HEK293 (cell line): ENCODE data around the gene LRRC75A.

ENCODE experiments used
- CTCF ChIA-PET: fragments of 350-600 bp; formaldehyde crosslinking; extraction: SDS; loops from one replicate; lab custom pipeline; 2021; ENCODE audit warnings: antibody characterized with exemption; lab: Yijun Ruan, JAX
- POLR2A ChIA-PET: fragments of 300-600 bp; formaldehyde crosslinking; extraction: SDS; loops from one replicate; lab custom pipeline; 2020; ENCODE audit warnings: antibody characterized with exemption, inconsistent platforms; lab: Yijun Ruan, JAX
- H3K27ac ChIP-seq: fragments of 200-500 bp; sonication (Bioruptor generic); 2 replicates; pipeline ENCODE4 v1.5.1; 2014; ENCODE audit warnings: low read depth, low read length, control low read depth, inconsistent platforms; ENCODE audit errors: extremely low read depth
- H3K36me3 ChIP-seq, 2 experiments: fragments of 200-500 bp in 1 of 2; sonication (Bioruptor generic) in 1 of 2; 1 replicate in 1 of 2; 2 replicates in 1 of 2; pipeline ENCODE4 v1.5.1; 2014 to 2017; ENCODE audit warnings: inconsistent platforms in 2 of 2, low read length in 2 of 2; ENCODE audit not compliant: control insufficient read depth in 2 of 2, insufficient read depth in 1 of 2
- H3K4me1 ChIP-seq: fragments of 200-500 bp; sonication (Bioruptor generic); 2 replicates; pipeline ENCODE4 v1.5.1; 2014; ENCODE audit warnings: mild to moderate bottlenecking, low read length, inconsistent platforms; ENCODE audit not compliant: control insufficient read depth, insufficient read depth
- H3K4me3 ChIP-seq: 2 replicates; pipeline ENCODE4 v1.5.1; 2011; ENCODE audit warnings: low read depth, mild to moderate bottlenecking, control low read depth, low read length, moderate library complexity
- H3K9me3 ChIP-seq: fragments of 200-500 bp; sonication (Bioruptor generic); 2 replicates; pipeline ENCODE4 v1.5.1; 2014; ENCODE audit warnings: low read depth, low read length, inconsistent platforms; ENCODE audit not compliant: control insufficient read depth, insufficient read depth
- AEBP2 ChIP-seq: fragments of 450-650 bp; formaldehyde crosslinking; IDR thresholded peaks from 2 replicates; pipeline ENCODE4 v1.5.1; 2016; ENCODE audit warnings: missing biosample characterization, missing genetic modification characterization, borderline replicate concordance
- GFI1B ChIP-seq: fragments of 450-650 bp; formaldehyde crosslinking; IDR thresholded peaks from 2 replicates; pipeline ENCODE4 v1.5.1; 2016; ENCODE audit warnings: missing biosample characterization, missing genetic modification characterization
- GLI2 ChIP-seq: fragments of 450-650 bp; formaldehyde crosslinking; IDR thresholded peaks from 2 replicates; pipeline ENCODE4; 2017; ENCODE audit warnings: missing biosample characterization, missing genetic modification characterization, low read depth, borderline replicate concordance
- HIC1 ChIP-seq: fragments of 450-650 bp; formaldehyde crosslinking; IDR thresholded peaks from 2 replicates; pipeline ENCODE4 v1.5.1; 2016; ENCODE audit warnings: missing biosample characterization, missing genetic modification characterization
- MEIS1 ChIP-seq: sonication (generic); formaldehyde crosslinking; IDR thresholded peaks from 2 replicates; pipeline ENCODE4 v1.8.1; 2022; ENCODE audit warnings: missing genetic modification reagents, mild to moderate bottlenecking, borderline replicate concordance
- SCRT1 ChIP-seq: fragments of 450-650 bp; formaldehyde crosslinking; IDR thresholded peaks from 2 replicates; pipeline ENCODE4 v1.5.1; 2016; ENCODE audit warnings: missing biosample characterization, missing genetic modification characterization, borderline replicate concordance
- SP3 ChIP-seq: fragments of 450-650 bp; formaldehyde crosslinking; IDR thresholded peaks from 2 replicates; pipeline ENCODE4 v1.5.1; 2016; ENCODE audit warnings: missing biosample characterization, missing genetic modification characterization
- ZBTB26 ChIP-seq: fragments of 450-650 bp; formaldehyde crosslinking; optimal IDR thresholded peaks from 2 replicates; pipeline ENCODE3; 2016; ENCODE audit warnings: missing biosample characterization, mild to moderate bottlenecking, missing genetic modification characterization
- ZBTB48 ChIP-seq: fragments of 450-650 bp; formaldehyde crosslinking; IDR thresholded peaks from 2 replicates; pipeline ENCODE4 v1.5.1; 2016; ENCODE audit warnings: missing biosample characterization, missing genetic modification characterization
- ZFP41 ChIP-seq: fragments of 450-650 bp; formaldehyde crosslinking; IDR thresholded peaks from 2 replicates; pipeline ENCODE4 v1.5.1; 2016; ENCODE audit warnings: missing biosample characterization, missing genetic modification characterization, borderline replicate concordance
- ZFP69B ChIP-seq: fragments of 450-650 bp; formaldehyde crosslinking; IDR thresholded peaks from 2 replicates; pipeline ENCODE4 v1.5.1; 2016; ENCODE audit warnings: missing biosample characterization, missing genetic modification characterization
- ZNF10 ChIP-seq: fragments of 450-650 bp; formaldehyde crosslinking; IDR thresholded peaks from 2 replicates; pipeline ENCODE4 v1.5.1; 2017; ENCODE audit warnings: missing biosample characterization, missing genetic modification characterization
- ZNF140 ChIP-seq: fragments of 450-650 bp; formaldehyde crosslinking; IDR thresholded peaks from 2 replicates; pipeline ENCODE4 v1.5.1; 2016; ENCODE audit warnings: missing biosample characterization, missing genetic modification characterization
- ZNF19 ChIP-seq: fragments of 450-650 bp; formaldehyde crosslinking; IDR thresholded peaks from 2 replicates; pipeline ENCODE4; 2016; ENCODE audit warnings: missing biosample characterization, missing genetic modification characterization, low read depth
- ZNF23 ChIP-seq: fragments of 450-650 bp; formaldehyde crosslinking; IDR thresholded peaks from 2 replicates; pipeline ENCODE4 v1.5.1; 2016; ENCODE audit warnings: missing biosample characterization, missing genetic modification characterization, borderline replicate concordance
- ZNF248 ChIP-seq: fragments of 450-650 bp; formaldehyde crosslinking; IDR thresholded peaks from 2 replicates; pipeline ENCODE4 v1.5.1; 2017; ENCODE audit warnings: missing biosample characterization, missing genetic modification characterization
- ZNF26 ChIP-seq: fragments of 450-650 bp; formaldehyde crosslinking; IDR thresholded peaks from 2 replicates; pipeline ENCODE4 v1.5.1; 2016; ENCODE audit warnings: missing biosample characterization, missing genetic modification characterization
- ZNF391 ChIP-seq: fragments of 450-650 bp; formaldehyde crosslinking; IDR thresholded peaks from 2 replicates; pipeline ENCODE4 v1.5.1; 2016; ENCODE audit warnings: low read depth, missing biosample characterization, missing genetic modification characterization, borderline replicate concordance
- ZNF548 ChIP-seq: fragments of 450-650 bp; formaldehyde crosslinking; IDR thresholded peaks from 2 replicates; pipeline ENCODE4 v1.5.1; 2016; ENCODE audit warnings: missing biosample characterization, missing genetic modification characterization
- ZNF585B ChIP-seq: fragments of 450-650 bp; formaldehyde crosslinking; IDR thresholded peaks from 2 replicates; pipeline ENCODE4 v1.5.1; 2016; ENCODE audit warnings: missing biosample characterization, missing genetic modification characterization
- ZNF600 ChIP-seq: fragments of 450-650 bp; formaldehyde crosslinking; IDR thresholded peaks from 2 replicates; pipeline ENCODE4 v1.5.1; 2016; ENCODE audit warnings: missing biosample characterization, missing genetic modification characterization
- ZNF776 ChIP-seq: fragments of 450-650 bp; formaldehyde crosslinking; IDR thresholded peaks from 2 replicates; pipeline ENCODE4 v1.5.0; 2017; ENCODE audit warnings: missing biosample characterization, missing genetic modification characterization, borderline replicate concordance
- ZSCAN23 ChIP-seq: fragments of 450-650 bp; formaldehyde crosslinking; IDR thresholded peaks from 2 replicates; pipeline ENCODE4 v1.5.1; 2016; ENCODE audit warnings: missing biosample characterization, missing genetic modification characterization
- ZSCAN30 ChIP-seq: fragments of 450-650 bp; IDR thresholded peaks from 2 replicates; pipeline ENCODE4 v1.5.1; 2018; ENCODE audit warnings: missing biosample characterization, mild to moderate bottlenecking, missing genetic modification characterization, moderate library complexity

Gene LRRC75A

GRCh38 chr17:16462070-16462864 is 29.7 kb downstream of the LRRC75A start:
- H3K9me3 ChIP-seq: no peaks in the 10 kb centered on the region
- peak; percentile 31; the same call in 1 of the 2 replicates for TF ChIP-seq ZNF600 (tag by site-specific recombination)
- TF ChIP-seq ZSCAN23 (tag by site-specific recombination): no peak
- H3K36me3 ChIP-seq: peaks cover 0 to 3% of the 10 kb centered on the region in 2 experiments; a peak in 2 of 3 replicates
- H3K4me3 ChIP-seq: no peak overlapping the region
- H3K4me1 ChIP-seq: no peaks in the 10 kb centered on the region
- POLR2A ChIA-PET: interaction anchor here (1.1 kb wide), 1 partner anchor 24 kb away, joined by 3 read pairs; no protein-coding TSS in a partner anchor
- no peak overlapping the region for H3K27ac ChIP-seq
- CTCF ChIA-PET: interaction anchor here (0.6 to 8.8 kb wide), 5 partner anchors 9 to 526 kb away, joined by 3 to 60 read pairs (median 3); no protein-coding TSS in a partner anchor

GRCh38 chr17:16461606-16461866 is 30.5 kb downstream of the LRRC75A start:
- CTCF ChIA-PET: interaction anchor here (0.8 to 8.8 kb wide), 3 partner anchors 9 to 97 kb away, joined by 3 to 60 read pairs (median 3); no protein-coding TSS in a partner anchor
- no peak for TF ChIP-seq HIC1 (tag by site-specific recombination)
- no peak for TF ChIP-seq AEBP2 (tag by site-specific recombination)
- no peak for TF ChIP-seq ZNF548
- TF ChIP-seq ZNF248 (tag by site-specific recombination): no peak
- no peak for TF ChIP-seq ZNF23
- TF ChIP-seq ZNF776: no peak
- no peak for TF ChIP-seq GFI1B
- TF ChIP-seq ZNF585B (tag by site-specific recombination): no peak
- TF ChIP-seq GLI2 (tag by site-specific recombination): no peak
- no peak for TF ChIP-seq ZNF391 (tag by site-specific recombination)
- no peak for TF ChIP-seq ZNF10
- TF ChIP-seq, all 188 proteins: peak for 0
- H3K4me1 ChIP-seq: no peaks in the 10 kb centered on the region
- no peaks in the 10 kb centered on the region for H3K9me3 ChIP-seq
- no peak overlapping the region for H3K4me3 ChIP-seq
- POLR2A ChIA-PET: no interaction called here
- no peak overlapping the region for H3K27ac ChIP-seq
- H3K36me3 ChIP-seq: peaks cover 0 to 4% of the 10 kb centered on the region in 2 experiments; a peak in 2 of 3 replicates

- Histone ChIP-seq H3K27ac (no peak overlapping the region), H3K9me3 (no peaks in the 10 kb centered on the region), H3K4me1 (no peaks in the 10 kb centered on the region), H3K4me3 (no peak overlapping the region), H3K36me3 (peaks cover 0 to 6% of the 10 kb centered on the region in 2 experiments; a peak in 2 of 3 replicates)
- ChIA-PET POLR2A (no interaction called here), CTCF (interaction anchor here (0.9 to 8.8 kb wide), 3 partner anchors 8 to 97 kb away, joined by 3 to 60 read pairs (median 3); no protein-coding TSS in a partner anchor)
- TF ChIP-seq ZNF140 (tag by site-specific recombination) (no peak), ZNF26 (tag by site-specific recombination) (no peak), ZSCAN30 (tag by site-specific recombination) (no peak), MEIS1 (CRISPR knock-in tag) (no peak), ZFP69B (peak; percentile 55; the same call in 1 of the 2 replicates), ZBTB26 (tag by site-specific recombination) (no peak), SP3 (tag by site-specific recombination) (no peak), GLI2 (tag by site-specific recombination) (no peak), ZFP41 (tag by site-specific recombination) (no peak), ZNF19 (tag by site-specific recombination) (no peak), ZBTB48 (tag by site-specific recombination) (no peak), SCRT1 (peak; percentile 63)
These were observed 31.0 kb downstream of the LRRC75A start for GRCh38 chr17:16460796-16461605.
